ENCODE measurements around the gene LHX2.

The LHX2 gene

GRCh38 chr9:124060844-124061605 is 49.5 kb downstream of the LHX2 start:
- DNase-seq (ENCODE audit: low spot score): no peak

- no peak for DNase-seq (ENCODE audit: low spot score)
Measured at GRCh38 chr9:124062172-124062571, 50.6 kb downstream of the LHX2 start.

GRCh38 chr9:124066783-124067577 is 55.4 kb downstream of the LHX2 start:
- DNase-seq (ENCODE audit: low spot score): no peak

- no peak for DNase-seq (ENCODE audit: low spot score)
Measured at GRCh38 chr9:124068251-124068650, 56.7 kb downstream of the LHX2 start.

GRCh38 chr9:124074746-124075145 is 63.2 kb downstream of the LHX2 start:
- DNase-seq (ENCODE audit: low spot score): no peak

GRCh38 chr9:124075761-124076160 is 64.2 kb downstream of the LHX2 start:
- no peak for DNase-seq (ENCODE audit: low spot score)

- no peak for DNase-seq (ENCODE audit: low spot score)
Measured at GRCh38 chr9:124077915-124078572, 66.5 kb downstream of the LHX2 start.

- DNase-seq (ENCODE audit: low spot score): no peak
Measured at GRCh38 chr9:124078641-124079040, 67.1 kb downstream of the LHX2 start.

GRCh38 chr9:124079176-124079925 is 67.8 kb downstream of the LHX2 start:
- DNase-seq (ENCODE audit: low spot score): no peak

GRCh38 chr9:124082622-124083021 is 71.1 kb downstream of the LHX2 start:
- no peak for DNase-seq (ENCODE audit: low spot score)
